Effector memory CD4-positive, alpha-beta T cell (primary cell): ENCODE data around the gene BMERB1.
"Not testable (repeated sequence)": the region's sequence is repeated elsewhere in the genome, so short reads cannot be mapped to it uniquely, and the experiment has no call there.

Experiments
- DNase-seq, 3 donors: peaks; one replicate each; pipeline ENCODE4 v3.0.0-alpha.2; 2020
- H3K27ac ChIP-seq: 2 replicates; pipeline ENCODE4 v1.7.0; 2013; ENCODE audit warnings: mild to moderate bottlenecking, low read length, moderate library complexity; ENCODE audit not compliant: insufficient read depth, poor library complexity, severe bottlenecking
- H3K27me3 ChIP-seq: replicated peaks from 2 replicates; pipeline ENCODE4 v1.7.0; 2013; ENCODE audit warnings: mild to moderate bottlenecking, low read length; ENCODE audit not compliant: insufficient read depth, control insufficient read depth, poor library complexity, severe bottlenecking
- H3K36me3 ChIP-seq: 2 replicates; pipeline ENCODE4 v1.7.0; 2013; ENCODE audit warnings: mild to moderate bottlenecking, low read length, moderate library complexity; ENCODE audit not compliant: control insufficient read depth, insufficient read depth
- H3K4me1 ChIP-seq: 2 replicates; pipeline ENCODE4 v1.7.0; 2013; ENCODE audit warnings: low read length, mild to moderate bottlenecking; ENCODE audit not compliant: control insufficient read depth, insufficient read depth, poor library complexity, severe bottlenecking
- H3K4me3 ChIP-seq: 2 replicates; pipeline ENCODE4 v1.7.0; 2013; ENCODE audit warnings: low read length, low read depth, mild to moderate bottlenecking; ENCODE audit not compliant: insufficient read depth, poor library complexity, severe bottlenecking
- H3K9me3 ChIP-seq: 2 replicates; pipeline ENCODE4 v1.7.0; 2013; ENCODE audit warnings: mild to moderate bottlenecking, low read length, moderate library complexity; ENCODE audit not compliant: control insufficient read depth

Gene BMERB1

GRCh38 chr16:15422222-15422621 lies 12.2 kb upstream of the BMERB1 start:
- Histone ChIP-seq H3K27me3 (no peaks in the 10 kb centered on the region), H3K9me3 (no peaks in the 10 kb centered on the region), H3K4me1 (no peaks in the 10 kb centered on the region), H3K4me3 (no peak overlapping the region), H3K36me3 (no peaks in the 10 kb centered on the region), H3K27ac (no peak overlapping the region)
- no peak for DNase-seq

- no peak overlapping the region for H3K27ac ChIP-seq
- DNase-seq: no peak
- H3K9me3 ChIP-seq: no peaks in the 10 kb centered on the region
- H3K36me3 ChIP-seq: no peaks in the 10 kb centered on the region
- H3K4me1 ChIP-seq: no peaks in the 10 kb centered on the region
- H3K27me3 ChIP-seq: no peaks in the 10 kb centered on the region
- H3K4me3 ChIP-seq: no peak overlapping the region
Measured at GRCh38 chr16:15425861-15426260, 8.5 kb upstream of the BMERB1 start.

GRCh38 chr16:15426796-15427195 lies 7.6 kb upstream of the BMERB1 start:
- Histone ChIP-seq H3K27me3 (no peaks in the 10 kb centered on the region), H3K36me3 (no peaks in the 10 kb centered on the region), H3K4me1 (no peaks in the 10 kb centered on the region), H3K27ac (no peak overlapping the region), H3K9me3 (no peaks in the 10 kb centered on the region), H3K4me3 (no peak overlapping the region)
- DNase-seq: no peak

GRCh38 chr16:15427648-15428239 lies 6.6 kb upstream of the BMERB1 start:
- Histone ChIP-seq H3K4me1 (no peaks in the 10 kb centered on the region), H3K9me3 (no peaks in the 10 kb centered on the region), H3K36me3 (no peaks in the 10 kb centered on the region), H3K27ac (no peak overlapping the region), H3K27me3 (no peaks in the 10 kb centered on the region), H3K4me3 (no peak overlapping the region)
- DNase-seq: peak in 2 of 3 donors; percentile 5 to 27

- not testable (repeated sequence) for H3K27ac ChIP-seq, H3K4me3 ChIP-seq, H3K9me3 ChIP-seq, DNase-seq, H3K36me3 ChIP-seq, H3K27me3 ChIP-seq
- peaks cover 10% of the 10 kb centered on the region for H3K4me1 ChIP-seq
Measured at GRCh38 chr16:15430884-15431283, 3.5 kb upstream of the BMERB1 start.

GRCh38 chr16:15434079-15434424 lies 336 bp upstream of the BMERB1 start:
- DNase-seq: no peak
- no peaks in the 10 kb centered on the region for H3K36me3 ChIP-seq
- peaks cover 8% of the 10 kb centered on the region for H3K27me3 ChIP-seq
- H3K27ac ChIP-seq: no peak overlapping the region
- peak overlapping the region; percentile 58 for H3K4me3 ChIP-seq
- no peaks in the 10 kb centered on the region for H3K9me3 ChIP-seq
- peaks cover 10% of the 10 kb centered on the region for H3K4me1 ChIP-seq

- Histone ChIP-seq H3K4me1 (peaks cover 10% of the 10 kb centered on the region), H3K27me3 (peaks cover 8% of the 10 kb centered on the region), H3K27ac (no peak overlapping the region), H3K9me3 (no peaks in the 10 kb centered on the region), H3K36me3 (no peaks in the 10 kb centered on the region), H3K4me3 (peak overlapping the region; percentile 58)
- DNase-seq: no peak
Measured at GRCh38 chr16:15435216-15435864, 952 bp downstream of the BMERB1 start.

- H3K27me3 ChIP-seq: peaks cover 8% of the 10 kb centered on the region
- H3K36me3 ChIP-seq: no peaks in the 10 kb centered on the region
- H3K9me3 ChIP-seq: no peaks in the 10 kb centered on the region
- H3K4me3 ChIP-seq: no peak overlapping the region
- H3K4me1 ChIP-seq: peaks cover 10% of the 10 kb centered on the region
- no peak for DNase-seq
- H3K27ac ChIP-seq: no peak overlapping the region
Measured at GRCh38 chr16:15439102-15439501, 4.7 kb downstream of the BMERB1 start.

GRCh38 chr16:15439521-15439920 lies 5.1 kb downstream of the BMERB1 start:
- Histone ChIP-seq H3K27ac (no peak overlapping the region), H3K4me1 (peaks cover 10% of the 10 kb centered on the region), H3K36me3 (no peaks in the 10 kb centered on the region)

GRCh38 chr16:15440852-15441251 lies 6.5 kb downstream of the BMERB1 start:
- Histone ChIP-seq H3K27me3 (peaks cover under 1% of the 10 kb centered on the region), H3K36me3 (no peaks in the 10 kb centered on the region), H3K4me3 (no peak overlapping the region), H3K27ac (no peak overlapping the region), H3K4me1 (no peaks in the 10 kb centered on the region), H3K9me3 (no peaks in the 10 kb centered on the region)
- DNase-seq: no peak

More at GRCh38 chr16:15439521-15439920, 5.1 kb downstream of the BMERB1 start:
- Histone ChIP-seq H3K4me3 (no peak overlapping the region), H3K27me3 (peaks cover 8% of the 10 kb centered on the region), H3K9me3 (no peaks in the 10 kb centered on the region)
- DNase-seq: no peak
